Measurements from ENCODE around the gene LRRC23. TPM values are rescaled to one million over a fixed set of nuclear protein-coding genes. Genes with fewer than 3 reads are reported as not detected.

Gene LRRC23
- total and polyA plus RNA-seq, 2 of the 4 experiments (the other 2 are of a cell fraction), result 11.1 to 11.4 TPM

GRCh38 chr12:6958609-6959057 lies 54.0 kb downstream of the LRRC23 start:
- no peaks in the 10 kb centered on the region for H3K79me1 ChIP-seq (ENCODE audit: low read depth in 1 of 2, low read length in 2 of 2)
- no peaks in the 10 kb centered on the region for H3K9me3 ChIP-seq (ENCODE audit: control insufficient read depth, insufficient read depth, low read length)
- H3K36me3 ChIP-seq (ENCODE audit: control insufficient read depth, insufficient read depth, low read length), result no peaks in the 10 kb centered on the region
- no peak overlapping the region for H2BK15ac ChIP-seq (ENCODE audit: low read depth, low read length)
- no peak overlapping the region for H2BK5ac ChIP-seq (ENCODE audit: low read depth, low read length, poor library complexity, severe bottlenecking)
- H3K27me3 ChIP-seq (ENCODE audit: control insufficient read depth, insufficient read depth, low read length), result no peaks in the 10 kb centered on the region
- H4K5ac ChIP-seq (ENCODE audit: low read depth, low read length), result no peak overlapping the region
- no peaks in the 10 kb centered on the region for H4K20me1 ChIP-seq (ENCODE audit: insufficient read depth, low read length)
- H3K9ac ChIP-seq (ENCODE audit: low read depth, low read length), result no peak overlapping the region
- peak overlapping the region; percentile 23 for H2AFZ ChIP-seq (replicated peaks; ENCODE audit: low read length, poor library complexity)
- no peak overlapping the region for H3K4me3 ChIP-seq (ENCODE audit: insufficient read depth, low read depth, low read length)
- no peak overlapping the region for H3K27ac ChIP-seq (ENCODE audit: insufficient read depth, low read length)
- H2BK120ac ChIP-seq (ENCODE audit: low read depth, low read length), result no peak overlapping the region
- in situ Hi-C loops (cut with MboI; ENCODE audit: low sequenced_read_pairs), result no loop called here
- H3K4ac ChIP-seq (ENCODE audit: low read depth, low read length), result no peak overlapping the region
- H2AK5ac ChIP-seq (ENCODE audit: low read depth, low read length), result no peak overlapping the region
- dilution Hi-C loops (cut with HindIII; ENCODE audit: low sequenced_read_pairs, unreplicated experiment), result no loop called here
- H2BK20ac ChIP-seq (ENCODE audit: low read depth, low read length), result no peak overlapping the region
- no peak overlapping the region for H3K18ac ChIP-seq (ENCODE audit: low read depth, low read length)
- BruUV-seq (replicated peaks), result no TSS peak
- ChIA-PET POLR2A (ENCODE audit: unreplicated experiment) (no interaction called here), CTCF (no interaction called here)
- no peak overlapping the region for H4K8ac ChIP-seq (ENCODE audit: low read depth in 2 of 2, low read length in 2 of 2)
- no peak overlapping the region for H3K23ac ChIP-seq (ENCODE audit: low read depth, low read length)
- DNase-seq (no peak), ATAC-seq (ENCODE audit: low read depth) (no peak)
- TF ChIP-seq FOS (IDR thresholded peaks at IDR 0.05; ENCODE audit: low read depth, low read length) (no peak), CEBPB (IDR thresholded peaks at IDR 0.05; ENCODE audit: low read depth, low read length) (no peak), USF2 (IDR thresholded peaks at IDR 0.05; ENCODE audit: low read depth, low read length) (no peak), POLR2A (IDR thresholded peaks at IDR 0.05; ENCODE audit: low read depth, low read length) (no peak), NFE2L2 (IDR thresholded peaks at IDR 0.05; ENCODE audit: low read depth, low read length) (no peak), RCOR1 (IDR thresholded peaks at IDR 0.05; ENCODE audit: insufficient replicate concordance, low read length) (no peak), RFX5 (IDR thresholded peaks at IDR 0.05; ENCODE audit: low read depth, low read length) (no peak), MAFK (IDR thresholded peaks at IDR 0.05; ENCODE audit: low read depth, low read length) (no peak), ELK1 (IDR thresholded peaks at IDR 0.05; ENCODE audit: borderline replicate concordance, low read depth, low read length) (no peak), CTCF (conservative IDR thresholded peaks at IDR 0.05; ENCODE audit: low read depth, low read length) (no peak), MXI1 (IDR thresholded peaks at IDR 0.05; ENCODE audit: borderline replicate concordance, low read depth, low read length) (no peak), SMC3 (IDR thresholded peaks at IDR 0.05; ENCODE audit: low read depth, low read length) (no peak), RAD21 (IDR thresholded peaks at IDR 0.05; ENCODE audit: low read length) (no peak), MAZ (IDR thresholded peaks at IDR 0.05; ENCODE audit: borderline replicate concordance, low read depth, low read length) (no peak)
- H4K91ac ChIP-seq (ENCODE audit: insufficient read depth, low read depth, low read length), result no peak overlapping the region
- H3K56ac ChIP-seq (ENCODE audit: extremely low read depth, insufficient read depth, low read length), result no peak overlapping the region
- intact Hi-C loops (cut with micrococcal nuclease), result no loop called here
- H3K4me2 ChIP-seq (ENCODE audit: low read depth, low read length), result no peak overlapping the region
- peaks cover 5% of the 10 kb centered on the region; the same call in 1 of the 2 replicates for H3K4me1 ChIP-seq (ENCODE audit: control insufficient read depth, insufficient read depth, low read length)
- WGBS, 2 experiments (ENCODE audit: extremely low coverage in 2 of 2, insufficient read length in 1 of 2), result 93% methylated on average over 5 of the region's 10 CpGs; no CpG with 5 or more reads in 1 of the 2 experiments
- H3K14ac ChIP-seq (replicated peaks; ENCODE audit: low read depth, low read length), result no peak overlapping the region
- H2AK9ac ChIP-seq (replicated peaks; ENCODE audit: low read depth, low read length, poor library complexity), result no peak overlapping the region
- no peaks in the 10 kb centered on the region for H3K9me1 ChIP-seq (ENCODE audit: insufficient read depth, low read length)
